Thoracic aorta (tissue), 2 donors: ENCODE results near the gene TTLL11. TPM values are rescaled to one million over a fixed set of nuclear protein-coding genes. Genes with fewer than 3 reads are reported as not detected.

ENCODE experiments used
- ATAC-seq: fragments of 150-250 bp; one replicate; pipeline ENCODE4 v1.8.0; 2017; ENCODE audit warnings: low read depth; ENCODE audit not compliant: insufficient number of reproducible peaks, low FRiP score
- DNase-seq: peaks from one replicate; pipeline ENCODE4 v3.0.0-alpha.2; 2020; ENCODE audit warnings: low spot score
- H3K27ac ChIP-seq, 2 donors: fragments of 200-600 bp; sonication (generic); 1 replicate in 1 of 2; 2 replicates in 1 of 2; pipeline ENCODE4 v1.5.1; 2016; ENCODE audit warnings: mild to moderate bottlenecking in 2 of 2, moderate library complexity in 2 of 2
- H3K27me3 ChIP-seq: fragments of 200-600 bp; sonication (generic); replicated peaks from 2 replicates; pipeline ENCODE4 v1.6.0; 2016; ENCODE audit warnings: mild to moderate bottlenecking; ENCODE audit not compliant: insufficient read depth
- H3K36me3 ChIP-seq: fragments of 200-600 bp; sonication (generic); one replicate; pipeline ENCODE4 v1.5.1; 2016
- H3K4me1 ChIP-seq, 2 donors: fragments of 200-600 bp; sonication (generic); 1 replicate in 1 of 2; 2 replicates in 1 of 2; pipeline versions ENCODE4 v1.5.1 to v1.6.0; 2016; ENCODE audit warnings: low read depth in 2 of 2, mild to moderate bottlenecking in 1 of 2; ENCODE audit not compliant: control insufficient read depth in 1 of 2
- H3K4me3 ChIP-seq: fragments of 200-600 bp; sonication (generic); 2 replicates; pipeline ENCODE4 v1.5.1; 2016; ENCODE audit warnings: mild to moderate bottlenecking
- H3K9me3 ChIP-seq: fragments of 200-600 bp; sonication (generic); 2 replicates; pipeline ENCODE4 v1.5.1; 2016
- CTCF ChIP-seq: fragments of 200-600 bp; sonication (generic); IDR thresholded peaks from one replicate; pipeline ENCODE4 v1.5.1; 2019; ENCODE audit warnings: antibody characterized with exemption
- total RNA-seq, 2 donors: library from RNA; depleted of rRNA; stranded (reverse); fragments of >200 nt; gene quantifications; one replicate each; pipeline versions ENCODE4 v1.1.0 to v1.2.3, GENCODE V29; 2016

TTLL11 gene
- total RNA-seq, 2 donors from 2014 or later = 25.7 to 31.2 TPM

GRCh38 chr9:121866927-121867326, 226.2 kb downstream of the TTLL11 start:
- TF ChIP-seq CTCF = no peak
- ATAC-seq = no peak
- H3K36me3 ChIP-seq = peaks cover 8% of the 10 kb centered on the region
- no peak for DNase-seq
- H3K4me1 ChIP-seq = no peaks in the 10 kb centered on the region
- H3K27me3 ChIP-seq = no peaks in the 10 kb centered on the region
- H3K27ac ChIP-seq = no peak overlapping the region
- no peaks in the 10 kb centered on the region for H3K9me3 ChIP-seq
- no peak overlapping the region for H3K4me3 ChIP-seq

GRCh38 chr9:121865884-121866283, 227.2 kb downstream of the TTLL11 start:
- no peak overlapping the region for H3K4me3 ChIP-seq
- no peak overlapping the region for H3K27ac ChIP-seq
- DNase-seq (no peak), ATAC-seq (no peak)
- TF ChIP-seq CTCF = no peak
- peaks cover 5% of the 10 kb centered on the region in 2 donors for H3K4me1 ChIP-seq
- no peaks in the 10 kb centered on the region for H3K27me3 ChIP-seq
- H3K9me3 ChIP-seq = no peaks in the 10 kb centered on the region
- H3K36me3 ChIP-seq = peaks cover 8% of the 10 kb centered on the region

- Histone ChIP-seq H3K27me3 (no peaks in the 10 kb centered on the region), H3K27ac (no peak overlapping the region), H3K36me3 (peaks cover 8% of the 10 kb centered on the region), H3K4me3 (no peak overlapping the region), H3K9me3 (no peaks in the 10 kb centered on the region), H3K4me1 (peaks cover 5 to 10% of the 10 kb centered on the region in 2 donors)
- ATAC-seq (no peak), DNase-seq (no peak)
- TF ChIP-seq CTCF = no peak
These were observed 228.0 kb downstream of the TTLL11 start for GRCh38 chr9:121865060-121865459.

GRCh38 chr9:121863955-121864354, 229.2 kb downstream of the TTLL11 start:
- H3K36me3 ChIP-seq = peaks cover 11% of the 10 kb centered on the region
- no peak for ATAC-seq
- no peak overlapping the region for H3K27ac ChIP-seq
- no peak overlapping the region for H3K4me3 ChIP-seq
- H3K27me3 ChIP-seq = no peaks in the 10 kb centered on the region
- peaks cover 5 to 10% of the 10 kb centered on the region in 2 donors for H3K4me1 ChIP-seq
- DNase-seq = no peak
- no peaks in the 10 kb centered on the region for H3K9me3 ChIP-seq
- no peak for TF ChIP-seq CTCF

GRCh38 chr9:121862371-121863332, 230.5 kb downstream of the TTLL11 start:
- ATAC-seq = no peak
- Histone ChIP-seq H3K27ac (no peak overlapping the region), H3K4me1 (peaks cover 5 to 10% of the 10 kb centered on the region in 2 donors), H3K27me3 (no peaks in the 10 kb centered on the region), H3K4me3 (no peak overlapping the region), H3K36me3 (peaks cover 6% of the 10 kb centered on the region), H3K9me3 (no peaks in the 10 kb centered on the region)
- no peak for TF ChIP-seq CTCF
- DNase-seq = no peak
